H1 (cell line): ENCODE results near the gene SWT1. TPM values are rescaled to one million over a fixed set of nuclear protein-coding genes. Genes with fewer than 3 reads are reported as not detected.

Experiments
- CTCF ChIA-PET: fragments of 300-600 bp; sonication (Branson Sonifier 250); formaldehyde crosslinking; loops from one replicate; lab custom pipeline; 2021; ENCODE audit not compliant: partially characterized antibody; lab: Charles Lee
- POLR2A ChIA-PET: fragments of 300-600 bp; sonication (Branson Sonifier 250); formaldehyde crosslinking; loops from one replicate; lab custom pipeline; 2021; ENCODE audit warnings: inconsistent platforms; ENCODE audit not compliant: partially characterized antibody; lab: Charles Lee
- DNase-seq, 2 experiments: peaks; one replicate each; pipeline versions ENCODE4 v3.0.0 to v3.0.0-alpha.2; 2010 to 2022; ENCODE audit warnings: low spot score in 2 of 2, low read depth in 1 of 2, mixed read lengths in 1 of 2
- FAIRE-seq: peaks from 2 replicates; lab custom pipeline; 2011; peaks lifted over from hg19 to GRCh38; lab: Jason Lieb, UNC
- H2AFZ ChIP-seq: 2 replicates; pipeline ENCODE4 v1.8.1; 2012; ENCODE audit warnings: low read length, inconsistent platforms
- H2AK5ac ChIP-seq: 2 replicates; pipeline ENCODE4 v1.6.1; 2013; ENCODE audit warnings: low read depth, low read length
- H2BK120ac ChIP-seq: replicated peaks from 2 replicates; pipeline ENCODE3; 2013; ENCODE audit warnings: low read depth, low read length, inconsistent platforms
- H2BK12ac ChIP-seq: 2 replicates; pipeline ENCODE4 v1.6.1; 2013; ENCODE audit warnings: low read depth, low read length
- H2BK15ac ChIP-seq: 2 replicates; pipeline ENCODE4 v1.6.1; 2013; ENCODE audit warnings: low read length
- H2BK20ac ChIP-seq: 2 replicates; pipeline ENCODE4 v1.6.1; 2013; ENCODE audit warnings: low read length
- H2BK5ac ChIP-seq: 2 replicates; pipeline ENCODE4 v1.6.1; 2013; ENCODE audit warnings: low read depth, low read length
- H3K14ac ChIP-seq: 2 replicates; pipeline ENCODE4 v1.6.1; 2013; ENCODE audit warnings: inconsistent platforms; ENCODE audit not compliant: insufficient read length
- H3K18ac ChIP-seq: 2 replicates; pipeline ENCODE4 v1.6.1; 2013; ENCODE audit warnings: low read length; ENCODE audit errors: extremely low read depth
- H3K23ac ChIP-seq: 2 replicates; pipeline ENCODE4 v1.6.1; 2013; ENCODE audit warnings: inconsistent platforms; ENCODE audit not compliant: insufficient read length
- H3K23me2 ChIP-seq: 2 replicates; pipeline ENCODE4 v1.6.1; 2013; ENCODE audit warnings: low read depth, low read length
- H3K27ac ChIP-seq: 2 replicates; pipeline ENCODE4 v1.6.1; 2011; ENCODE audit warnings: low read depth, low read length, inconsistent platforms
- H3K27me3 ChIP-seq, 4 experiments: replicated peaks in 1 of 4; 1 replicate in 1 of 4; 2 replicates in 3 of 4; pipeline versions ENCODE4 v1.6.1 to v1.8.1; 2011 to 2013; ENCODE audit warnings: low read length in 3 of 4, mild to moderate bottlenecking in 3 of 4, inconsistent platforms in 2 of 4, mixed read lengths in 2 of 4, moderate library complexity in 1 of 4; ENCODE audit not compliant: control insufficient read depth in 3 of 4, insufficient read depth in 3 of 4; ENCODE audit errors: extremely low read depth in 1 of 4
- H3K36me3 ChIP-seq, 4 experiments: 2 replicates each; pipeline versions ENCODE4 v1.6.1 to v1.8.1; 2011 to 2013; ENCODE audit warnings: mild to moderate bottlenecking in 4 of 4, low read length in 3 of 4, moderate library complexity in 2 of 4, control low read depth in 1 of 4, inconsistent platforms in 1 of 4; ENCODE audit not compliant: insufficient read depth in 4 of 4, control insufficient read depth in 2 of 4
- H3K4ac ChIP-seq: replicated peaks from 2 replicates; pipeline ENCODE3; 2013; ENCODE audit warnings: low read length, low read depth, mixed read lengths, inconsistent platforms; ENCODE audit not compliant: insufficient read length
- H3K4me1 ChIP-seq, 4 experiments: replicated peaks in 1 of 4; 1 replicate in 1 of 4; 2 replicates in 3 of 4; pipeline versions ENCODE4 v1.6.1 to v1.8.1; 2011 to 2013; ENCODE audit warnings: low read length in 3 of 4, inconsistent platforms in 2 of 4, mixed read lengths in 1 of 4; ENCODE audit not compliant: insufficient read depth in 4 of 4, control insufficient read depth in 3 of 4
- H3K4me2 ChIP-seq, 2 experiments: 2 replicates each; pipeline versions ENCODE4 v1.6.1 to v1.8.1; 2011 to 2013; ENCODE audit warnings: low read depth in 2 of 2, low read length in 2 of 2, control low read depth in 1 of 2, inconsistent platforms in 1 of 2, mild to moderate bottlenecking in 1 of 2; ENCODE audit not compliant: insufficient read depth in 1 of 2
- H3K4me3 ChIP-seq, 4 experiments: fragments of 200-600, 300-600 bp in 1 of 4; sonication (generic), shearing (Covaris generic), sonication (Bioruptor Twin) in 1 of 4; 2 replicates each; pipeline versions ENCODE4 v1.5.1 to v1.8.1; 2011 to 2016; ENCODE audit warnings: low read length in 4 of 4, low read depth in 3 of 4, control low read depth in 2 of 4, inconsistent platforms in 2 of 4, mild to moderate bottlenecking in 2 of 4, mixed read lengths in 1 of 4, moderate library complexity in 1 of 4; ENCODE audit not compliant: insufficient read depth in 2 of 4; ENCODE audit errors: extremely low read depth in 1 of 4
- H3K56ac ChIP-seq: replicated peaks from 2 replicates; pipeline ENCODE3; 2013; ENCODE audit warnings: low read depth, mild to moderate bottlenecking, mixed read lengths, low read length, inconsistent platforms; ENCODE audit not compliant: insufficient read length
- H3K79me1 ChIP-seq: 2 replicates; pipeline ENCODE4 v1.6.1; 2013; ENCODE audit warnings: low read depth, low read length, control low read depth
- H3K79me2 ChIP-seq, 2 experiments: 2 replicates each; pipeline versions ENCODE4 v1.6.1 to v1.8.1; 2012 to 2013; ENCODE audit warnings: low read length in 2 of 2, mild to moderate bottlenecking in 2 of 2, inconsistent platforms in 1 of 2; ENCODE audit not compliant: insufficient read depth in 2 of 2, control insufficient read depth in 1 of 2
- H3K9ac ChIP-seq, 4 experiments: replicated peaks in 1 of 4; 1 replicate in 1 of 4; 2 replicates in 3 of 4; pipeline versions ENCODE4 v1.6.1 to v1.8.1; 2011 to 2013; ENCODE audit warnings: low read depth in 3 of 4, low read length in 3 of 4, control low read depth in 2 of 4, mild to moderate bottlenecking in 2 of 4, moderate library complexity in 2 of 4, inconsistent platforms in 1 of 4; ENCODE audit errors: extremely low read depth in 1 of 4
- H3K9me3 ChIP-seq, 2 experiments: 2 replicates each; pipeline versions ENCODE4 v1.6.1 to v1.8.1; 2012 to 2013; ENCODE audit warnings: mild to moderate bottlenecking in 2 of 2, moderate library complexity in 2 of 2, control low read depth in 1 of 2, inconsistent platforms in 1 of 2, low read depth in 1 of 2, low read length in 1 of 2, mixed read lengths in 1 of 2; ENCODE audit not compliant: insufficient read depth in 2 of 2
- H4K20me1 ChIP-seq, 2 experiments: replicated peaks in 1 of 2; 2 replicates each; pipeline versions ENCODE3 to v1.8.1; 2011 to 2013; ENCODE audit warnings: inconsistent platforms in 2 of 2, low read length in 2 of 2, mild to moderate bottlenecking in 1 of 2; ENCODE audit not compliant: insufficient read depth in 2 of 2, control insufficient read depth in 1 of 2
- H4K5ac ChIP-seq: 2 replicates; pipeline ENCODE4 v1.6.1; 2013; ENCODE audit warnings: low read length, low read depth, mixed read lengths, inconsistent platforms; ENCODE audit not compliant: insufficient read length
- H4K8ac ChIP-seq: 2 replicates; pipeline ENCODE4 v1.8.0; 2013; ENCODE audit warnings: mild to moderate bottlenecking, moderate library complexity, low read length, inconsistent platforms; ENCODE audit not compliant: insufficient read depth; ENCODE audit errors: extremely low read depth
- H4K91ac ChIP-seq: replicated peaks from 2 replicates; pipeline ENCODE3; 2013; ENCODE audit warnings: low read length, mixed read lengths, inconsistent platforms; ENCODE audit not compliant: insufficient read length
- BACH1 ChIP-seq: IDR thresholded peaks from 2 replicates; pipeline ENCODE4 v1.6.1; 2012; ENCODE audit warnings: low read length, improper control_type of control experiment
- CBX5 ChIP-seq: fragments of 300-800, 300-1000 bp; sonication (generic); IDR thresholded peaks from 2 replicates; pipeline ENCODE4 v1.7.1; 2016; ENCODE audit warnings: antibody characterized with exemption, low read length, low read depth
- CBX8 ChIP-seq: fragments of 300-800, 300-1000 bp; sonication (generic); IDR thresholded peaks from 2 replicates; pipeline ENCODE4 v1.7.1; 2016; ENCODE audit warnings: low read depth, low read length, borderline replicate concordance
- EP300 ChIP-seq, 2 experiments: IDR thresholded peaks; 1 replicate in 1 of 2; 2 replicates in 1 of 2; pipeline ENCODE4 v1.6.1; 2011 to 2012; ENCODE audit warnings: low read depth in 2 of 2, low read length in 2 of 2, mild to moderate bottlenecking in 2 of 2, borderline replicate concordance in 1 of 2, inconsistent platforms in 1 of 2, moderate library complexity in 1 of 2
- GTF2F1 ChIP-seq: IDR thresholded peaks from 2 replicates; pipeline ENCODE4 v1.6.1; 2012; ENCODE audit warnings: low read depth, low read length, improper control_type of control experiment, borderline replicate concordance
- HDAC2 ChIP-seq, 2 experiments: fragments of 300-600 bp in 1 of 2; sonication (generic) in 1 of 2; IDR thresholded peaks; 2 replicates each; pipeline ENCODE4 v1.6.1; 2011 to 2012; ENCODE audit warnings: low read depth in 2 of 2, low read length in 2 of 2, mild to moderate bottlenecking in 2 of 2, moderate library complexity in 2 of 2, borderline replicate concordance in 1 of 2, inconsistent platforms in 1 of 2
- JUN ChIP-seq: IDR thresholded peaks from 2 replicates; pipeline ENCODE4 v1.6.1; 2011; ENCODE audit warnings: low read depth, mild to moderate bottlenecking, improper control_type of control experiment, low read length
- MAX ChIP-seq: IDR thresholded peaks from 2 replicates; pipeline ENCODE4 v1.6.1; 2012; ENCODE audit warnings: inconsistent platforms
- POU5F1 ChIP-seq: IDR thresholded peaks from 2 replicates; pipeline ENCODE4 v1.6.1; 2011; ENCODE audit warnings: low read depth, mild to moderate bottlenecking, low read length, moderate library complexity
- SAP30 ChIP-seq: fragments of 300-600 bp; sonication (generic); IDR thresholded peaks from 2 replicates; pipeline ENCODE4 v1.7.1; 2012; ENCODE audit warnings: low read length, moderate library complexity, mild to moderate bottlenecking, inconsistent platforms; ENCODE audit not compliant: insufficient read depth, insufficient replicate concordance
- SIN3A ChIP-seq, 2 experiments: IDR thresholded peaks in 1 of 2; conservative IDR thresholded peaks in 1 of 2; 2 replicates each; pipeline ENCODE4 v1.6.1; 2011 to 2012; ENCODE audit warnings: low read length in 2 of 2, improper control_type of control experiment in 1 of 2, low read depth in 1 of 2, mild to moderate bottlenecking in 1 of 2
- SP2 ChIP-seq: IDR thresholded peaks from 2 replicates; pipeline ENCODE4 v1.6.1; 2012; ENCODE audit warnings: mild to moderate bottlenecking, low read length, inconsistent platforms
- SUZ12 ChIP-seq: fragments of 200-600 bp; sonication (generic); IDR thresholded peaks from 2 replicates; pipeline ENCODE4 v1.6.1; 2012; ENCODE audit warnings: mild to moderate bottlenecking, inconsistent platforms, low read length, moderate library complexity, mixed read lengths
- TAF7 ChIP-seq: optimal IDR thresholded peaks from 2 replicates; pipeline ENCODE3; 2011; ENCODE audit warnings: low read depth, mild to moderate bottlenecking, inconsistent platforms, low read length, moderate library complexity, borderline replicate concordance
- TCF12 ChIP-seq: IDR thresholded peaks from 2 replicates; pipeline ENCODE4 v1.6.1; 2011; ENCODE audit warnings: low read depth, mild to moderate bottlenecking, low read length
- polyA plus RNA-seq, 7 experiments: library from polyadenylated mRNA; depleted of rRNA in 3 of 7; stranded (reverse) in 5 of 7; unstranded in 2 of 7; fragments of >200 nt in 5 of 7; fragments of 200-250 nt in 2 of 7; gene quantifications; 1 replicate in 5 of 7; 2 replicates in 1 of 7; 4 replicates in 1 of 7; pipeline versions ENCODE4 v1.2.1 to v1.2.3, GENCODE V29; 2011 to 2013; ENCODE audit warnings: missing spikeins in 2 of 7, mixed read lengths in 2 of 7
- total RNA-seq: library from RNA; stranded (reverse); fragmentation: NEBNext Ultra II Directional; extraction: Animal tissue kit (Norgen Biotek cat#: 25700); gene quantifications from 2 replicates; pipeline ENCODE4 v1.2.1, GENCODE V29; 2021

The SWT1 gene
- total and polyA plus RNA-seq, 2 of the 8 experiments (the other 6 are each of a cell fraction or from before 2014, with no cell fraction given) = 1.4 to 6.2 TPM

GRCh38 chr1:185111873-185112272 is 45.1 kb upstream of the SWT1 start:
- Histone ChIP-seq H3K27ac (no peak overlapping the region), H3K79me1 (no peaks in the 10 kb centered on the region), H3K4me1 (no peaks in the 10 kb centered on the region), H3K18ac (no peak overlapping the region), H3K4me3 (no peak overlapping the region), H3K27me3 (no peaks in the 10 kb centered on the region), H3K56ac (no peak overlapping the region), H2BK15ac (no peak overlapping the region), H3K9ac (no peak overlapping the region), H3K4me2 (no peak overlapping the region), H3K9me3 (no peaks in the 10 kb centered on the region), H3K23ac (no peak overlapping the region), H4K20me1 (no peaks in the 10 kb centered on the region), H2BK5ac (no peak overlapping the region), H3K4ac (no peak overlapping the region), H4K91ac (no peak overlapping the region), H2BK20ac (no peak overlapping the region), H3K23me2 (no peaks in the 10 kb centered on the region), H4K5ac (no peak overlapping the region), H4K8ac (no peak overlapping the region), H3K14ac (no peak overlapping the region), H2AK5ac (no peak overlapping the region), H2BK12ac (no peak overlapping the region), H2AFZ (no peak overlapping the region), H2BK120ac (no peak overlapping the region), H3K36me3 (no peaks in the 10 kb centered on the region), H3K79me2 (no peaks in the 10 kb centered on the region)
- no peak for FAIRE-seq
- CTCF ChIA-PET = interaction anchor here (1.7 kb wide), 1 partner anchor 58 kb away, joined by 7 read pairs; no protein-coding TSS in a partner anchor
- DNase-seq = no peak
- POLR2A ChIA-PET = interaction anchor here (1.1 to 1.5 kb wide), 2 partner anchors 64 to 66 kb away, joined by 4 read pairs; partner anchors contain the start of gene RNF2
- TF ChIP-seq TAF7 = no peak
- TF ChIP-seq POU5F1 = no peak
- TF ChIP-seq MAX = no peak
- TF ChIP-seq GTF2F1 = no peak
- TF ChIP-seq CBX5 = no peak
- TF ChIP-seq EP300 (IDR thresholded peaks at IDR 0.05; ENCODE audit: borderline replicate concordance in 1 of 2, low read depth in 2 of 2, low read length in 2 of 2) = no peak
- TF ChIP-seq TCF12 = no peak
- no peak for TF ChIP-seq SAP30
- TF ChIP-seq SUZ12 = no peak
- no peak for TF ChIP-seq JUN
- TF ChIP-seq SP2 = no peak
- TF ChIP-seq HDAC2 (IDR thresholded peaks at IDR 0.05; ENCODE audit: borderline replicate concordance in 1 of 2, low read depth in 2 of 2, low read length in 2 of 2) = no peak
- TF ChIP-seq SIN3A (conservative IDR thresholded peaks at IDR 0.05 in 1 of 2, IDR thresholded peaks at IDR 0.05 in 1 of 2; ENCODE audit: low read depth in 1 of 2, low read length in 2 of 2) = no peak
- no peak for TF ChIP-seq BACH1
- no peak for TF ChIP-seq CBX8
